Testis (tissue), 2 donors: ENCODE results near the gene PAQR8.

Source experiments
- POLR2A ChIP-seq: fragments of 450-650 bp; IDR thresholded peaks from one replicate; pipeline ENCODE4 v1.6.1; 2017; ENCODE audit warnings: antibody characterized with exemption, mild to moderate bottlenecking, moderate library complexity
- TF ChIP-seq, protein P1 (sequence below), 3 experiments: fragments of 450-650 bp in 2 of 3; fragments of 200-600 bp in 1 of 3; sonication (generic) in 1 of 3; IDR thresholded peaks; one replicate each; pipeline ENCODE4 v1.5.1; 2016 to 2019; ENCODE audit warnings: antibody characterized with exemption in 3 of 3, mild to moderate bottlenecking in 2 of 3, moderate library complexity in 1 of 3

DNA sequence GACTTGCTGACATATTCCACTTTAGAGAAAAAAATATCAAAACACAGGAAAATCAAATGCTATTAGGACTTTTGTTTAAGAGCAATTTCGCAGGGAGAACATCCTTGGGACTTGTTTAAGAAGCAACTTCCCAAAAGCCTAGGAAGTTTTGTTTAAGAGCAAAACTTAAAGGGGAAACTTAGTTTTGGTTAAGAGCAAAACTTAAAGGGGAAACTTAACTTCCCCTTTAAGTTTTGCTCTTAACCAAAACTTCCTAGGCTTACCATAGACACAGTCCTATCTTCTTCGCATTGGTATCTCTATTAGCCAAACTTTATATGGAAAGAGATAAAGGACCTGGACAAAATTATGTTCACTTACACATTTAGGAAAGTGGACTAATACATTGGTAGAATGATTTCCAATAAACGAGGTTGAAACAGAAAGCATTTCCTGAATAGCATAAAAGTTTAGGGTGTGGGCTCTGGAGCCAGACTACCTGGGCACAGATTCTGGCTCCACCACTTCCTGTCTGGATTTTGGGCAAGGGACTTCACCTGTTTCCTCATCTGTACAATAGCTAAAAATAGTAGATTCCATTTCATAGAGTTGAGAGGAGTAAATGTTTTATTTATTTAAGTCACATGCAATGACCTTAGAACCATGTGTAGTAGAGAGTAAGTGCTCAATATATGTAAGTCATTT, 15.7 kb downstream of the PAQR8 start:
- TF ChIP-seq, protein P1, sequence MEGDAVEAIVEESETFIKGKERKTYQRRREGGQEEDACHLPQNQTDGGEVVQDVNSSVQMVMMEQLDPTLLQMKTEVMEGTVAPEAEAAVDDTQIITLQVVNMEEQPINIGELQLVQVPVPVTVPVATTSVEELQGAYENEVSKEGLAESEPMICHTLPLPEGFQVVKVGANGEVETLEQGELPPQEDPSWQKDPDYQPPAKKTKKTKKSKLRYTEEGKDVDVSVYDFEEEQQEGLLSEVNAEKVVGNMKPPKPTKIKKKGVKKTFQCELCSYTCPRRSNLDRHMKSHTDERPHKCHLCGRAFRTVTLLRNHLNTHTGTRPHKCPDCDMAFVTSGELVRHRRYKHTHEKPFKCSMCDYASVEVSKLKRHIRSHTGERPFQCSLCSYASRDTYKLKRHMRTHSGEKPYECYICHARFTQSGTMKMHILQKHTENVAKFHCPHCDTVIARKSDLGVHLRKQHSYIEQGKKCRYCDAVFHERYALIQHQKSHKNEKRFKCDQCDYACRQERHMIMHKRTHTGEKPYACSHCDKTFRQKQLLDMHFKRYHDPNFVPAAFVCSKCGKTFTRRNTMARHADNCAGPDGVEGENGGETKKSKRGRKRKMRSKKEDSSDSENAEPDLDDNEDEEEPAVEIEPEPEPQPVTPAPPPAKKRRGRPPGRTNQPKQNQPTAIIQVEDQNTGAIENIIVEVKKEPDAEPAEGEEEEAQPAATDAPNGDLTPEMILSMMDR (IDR thresholded peaks at IDR 0.05): no peak
- TF ChIP-seq POLR2A: no peak
